ENCODE data around the gene PILRA.
"Not testable (repeated sequence)": the region's sequence is repeated elsewhere in the genome, so short reads cannot be mapped to it uniquely, and the experiment has no call there.

PILRA gene

GRCh38 chr7:100373261-100373831 lies at the start of gene PILRA:
Gene PILRA, plus strand, starts transcription at chr7:100373487. Its CDS starts 170 bp downstream, at chr7:100373657.
- no peak for DNase-seq

- DNase-seq = not testable (repeated sequence)
Observed at GRCh38 chr7:100324194-100324593, 49.1 kb upstream of the PILRA start.

DNA sequence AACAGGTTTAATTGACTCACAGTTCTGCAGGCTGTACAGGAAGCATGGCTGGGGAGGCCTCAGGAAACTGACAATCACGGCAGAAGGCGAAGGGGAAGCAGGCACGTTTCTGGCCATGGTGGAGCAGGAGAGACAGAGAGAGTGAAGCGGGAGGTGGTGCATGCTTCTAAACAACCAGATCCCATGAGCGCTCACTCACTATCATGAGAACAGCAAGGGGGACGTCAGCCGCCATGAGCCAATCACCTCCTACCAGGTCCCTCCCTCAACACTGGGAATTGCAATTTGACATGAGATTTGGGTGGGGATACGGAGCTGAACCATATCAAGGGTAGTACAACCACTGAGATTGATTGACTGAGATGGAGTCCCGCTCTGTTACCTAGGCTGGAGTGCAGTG lies 47.6 kb upstream of the PILRA start:
- DNase-seq = not testable (repeated sequence)

- not testable (repeated sequence) for DNase-seq
Observed at GRCh38 chr7:100326914-100327313, 46.4 kb upstream of the PILRA start.

GRCh38 chr7:100335566-100336466 lies 37.5 kb upstream of the PILRA start:
- DNase-seq = peak; percentile 77

- DNase-seq = not testable (repeated sequence)
Observed at GRCh38 chr7:100338083-100338696, 35.1 kb upstream of the PILRA start.

GRCh38 chr7:100341286-100341685 lies 32.0 kb upstream of the PILRA start:
- not testable (repeated sequence) for DNase-seq

DNA sequence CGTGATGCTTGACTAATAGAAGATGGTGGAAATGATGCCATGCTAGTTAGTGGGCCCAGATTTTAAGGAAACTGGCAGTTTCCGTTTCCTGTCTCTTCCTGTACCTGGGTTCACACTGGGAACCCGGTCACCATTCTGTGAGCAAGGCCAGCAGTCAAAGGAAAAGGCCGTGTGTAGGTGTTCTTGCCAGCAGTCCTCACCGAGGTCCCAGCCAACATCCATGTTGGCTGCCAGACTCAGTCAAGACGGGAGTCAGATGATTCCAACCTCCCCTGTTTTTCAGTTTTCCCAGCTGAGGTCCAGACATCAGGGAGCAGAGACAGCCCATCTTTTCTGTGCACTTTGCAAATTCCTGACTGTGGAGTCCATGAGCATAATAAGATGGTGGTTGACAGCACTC lies 30.5 kb upstream of the PILRA start:
- DNase-seq = no peak

DNA sequence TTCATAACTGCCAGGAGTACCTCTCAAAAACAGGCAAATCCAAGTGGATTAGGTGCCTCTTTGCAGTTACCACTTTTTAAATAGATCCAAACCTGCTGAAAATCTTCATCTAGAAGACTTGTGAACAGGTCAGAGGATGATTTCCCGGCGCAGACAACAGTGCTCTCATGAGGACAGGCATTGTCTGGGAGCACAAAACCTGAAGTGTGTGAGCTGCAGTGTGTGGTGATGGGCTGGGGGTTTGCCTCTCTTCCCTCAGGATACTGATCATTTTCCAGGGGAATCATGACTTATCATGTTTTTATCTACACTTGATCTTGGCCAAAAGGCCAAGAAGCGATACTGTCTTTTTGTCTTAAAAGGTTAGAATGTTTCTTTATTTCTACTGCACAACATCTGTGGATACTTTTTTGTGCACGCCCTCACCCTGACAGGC lies 29.1 kb upstream of the PILRA start:
- not testable (repeated sequence) for DNase-seq

DNA sequence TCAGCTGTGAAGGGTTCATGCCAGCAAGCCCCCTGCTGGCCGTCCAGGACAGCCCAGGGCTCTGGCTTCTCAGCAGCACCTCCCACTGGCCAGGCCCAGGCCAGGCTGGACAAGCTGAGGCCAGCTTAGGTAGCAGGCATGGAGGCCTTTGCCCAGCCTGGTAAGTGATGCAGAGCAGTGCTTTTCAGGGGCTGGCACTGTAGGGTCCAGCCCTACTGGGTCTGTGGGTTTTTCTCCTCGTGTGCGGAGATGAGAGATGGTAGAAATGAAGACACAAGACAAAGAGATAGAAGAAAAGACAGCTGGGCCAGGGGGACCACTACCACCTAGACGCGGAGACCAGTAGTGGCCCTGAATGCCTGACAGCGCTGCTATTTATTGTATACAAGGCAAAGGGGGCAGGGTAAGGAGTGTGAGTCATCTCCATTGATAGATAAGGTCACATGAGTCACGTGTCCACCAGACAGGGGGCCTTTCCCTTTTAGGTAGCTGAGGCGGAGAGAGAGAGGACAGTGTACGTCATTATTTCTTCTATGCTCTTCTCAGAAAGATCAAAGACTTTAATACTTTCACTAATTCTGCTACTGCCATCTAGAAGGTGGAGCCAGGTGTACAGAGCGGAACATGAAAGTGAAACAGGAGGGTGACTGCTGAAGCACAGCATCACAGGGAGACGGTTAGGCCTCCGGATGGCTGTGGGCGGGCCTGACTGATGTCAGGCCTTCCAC lies 28.6 kb upstream of the PILRA start:
- peak; percentile 82 to 85 for DNase-seq

- DNase-seq = peak; percentile 43 to 57
Observed at GRCh38 chr7:100345288-100345672, 28.0 kb upstream of the PILRA start.

GRCh38 chr7:100346921-100347320 lies 26.4 kb upstream of the PILRA start:
- DNase-seq = no peak

- DNase-seq = no peak
Observed at GRCh38 chr7:100348805-100349204, 24.5 kb upstream of the PILRA start.

DNA sequence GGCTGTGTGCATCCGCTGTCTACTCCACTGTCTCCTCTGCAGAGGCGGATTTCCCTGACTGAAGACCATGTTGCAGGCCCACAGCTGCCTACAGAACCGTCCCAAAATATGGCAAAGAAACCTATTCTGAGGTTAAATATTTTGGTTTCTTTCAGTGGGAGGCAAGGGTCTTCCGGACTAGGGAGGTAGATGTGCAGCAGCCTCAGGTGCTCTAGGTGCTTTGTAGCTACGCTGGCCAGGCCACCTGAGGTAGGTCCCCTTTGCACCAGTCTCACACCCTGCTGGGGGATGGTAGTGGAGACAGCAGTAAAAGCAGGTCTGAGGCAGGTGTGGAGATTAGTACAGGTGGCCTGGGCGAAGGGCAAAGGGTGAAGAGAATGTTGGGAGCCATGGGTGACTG lies 23.5 kb upstream of the PILRA start:
- no peak for DNase-seq

- no peak for DNase-seq
Observed at GRCh38 chr7:100351657-100352058, 21.6 kb upstream of the PILRA start.

GRCh38 chr7:100352230-100352781 lies 21.0 kb upstream of the PILRA start:
- not testable (repeated sequence) for DNase-seq

DNA sequence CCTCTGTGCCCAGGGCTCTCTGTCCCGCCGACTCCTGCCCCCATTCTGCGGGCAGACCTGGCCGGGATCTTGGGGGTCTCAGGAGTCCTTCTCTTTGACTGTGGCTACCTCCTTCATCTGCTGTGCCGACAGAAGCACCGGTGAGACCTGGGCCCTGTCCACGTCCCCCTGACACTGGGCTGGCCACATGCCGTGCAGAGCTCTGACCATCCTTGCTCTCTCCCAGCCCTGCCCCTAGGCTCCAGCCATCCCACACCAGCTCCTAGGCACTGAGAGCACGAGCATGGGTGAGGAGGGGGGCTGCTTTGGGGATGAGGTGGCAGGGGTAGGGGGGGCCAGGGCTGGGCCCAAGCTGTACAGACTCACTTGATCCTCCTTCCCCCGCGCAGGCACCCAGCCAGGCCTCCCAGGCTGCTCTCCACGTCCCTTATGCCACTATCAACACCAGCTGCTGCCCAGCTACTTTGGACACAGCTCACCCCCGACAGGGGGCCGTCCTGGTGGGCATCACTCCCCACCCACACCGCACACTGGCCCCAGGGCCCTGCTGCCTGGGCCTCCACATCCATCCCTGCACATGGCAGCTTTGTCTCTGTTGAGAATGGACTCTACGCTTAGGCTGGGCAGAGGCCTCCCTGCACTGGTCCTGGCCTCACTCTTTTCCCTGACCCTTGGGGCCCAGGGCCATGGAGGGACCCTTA lies 20.2 kb upstream of the PILRA start:
- DNase-seq = no peak

- DNase-seq = peak; percentile 37 to 58
Observed at GRCh38 chr7:100353685-100354330, 19.5 kb upstream of the PILRA start.

DNA sequence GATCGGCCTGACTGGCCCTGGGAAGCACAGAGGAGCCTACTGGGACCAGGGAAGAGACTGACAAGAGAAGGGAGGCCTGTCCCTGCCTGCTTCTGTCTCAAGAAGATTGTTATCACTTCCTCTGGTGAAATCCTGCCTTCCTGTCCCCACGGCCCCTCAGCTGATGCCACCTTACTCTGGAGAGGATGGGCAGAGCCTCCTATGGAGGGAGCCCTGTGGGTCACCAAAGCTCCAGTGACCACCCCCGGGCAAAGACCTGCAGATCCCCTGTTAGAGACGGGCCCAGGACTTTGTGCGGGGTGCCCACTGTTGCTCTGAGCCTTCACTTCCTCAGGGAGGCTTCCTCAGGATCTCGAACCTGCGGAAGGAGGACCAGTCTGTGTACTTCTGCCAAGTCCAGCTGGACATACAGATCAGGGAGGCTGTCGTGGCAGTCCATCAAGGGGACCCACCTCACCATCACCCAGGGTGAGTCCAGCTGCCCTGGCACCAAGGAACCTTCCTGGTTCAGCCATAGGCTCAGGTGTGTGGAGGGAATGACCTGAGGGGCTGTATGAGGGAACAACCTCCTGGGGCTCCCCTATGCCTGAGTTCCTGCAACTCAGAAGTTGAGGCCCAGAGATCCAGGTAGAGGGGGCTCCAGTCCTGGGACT lies 16.7 kb upstream of the PILRA start:
- DNase-seq = no peak

GRCh38 chr7:100357131-100357561 lies 16.1 kb upstream of the PILRA start:
- no peak for DNase-seq
